ENCODE results near the gene CIRBP. TPM values are rescaled to one million over a fixed set of nuclear protein-coding genes. Genes with fewer than 3 reads are reported as not detected.

Gene CIRBP
- total RNA-seq, 1 experiment from 2014 or later: 66.6 TPM

- POLR2A ChIA-PET: interaction anchor here (0.5 to 0.6 kb wide), 2 partner anchors 183 to 638 kb away, joined by 3 to 6 read pairs; no protein-coding TSS in a partner anchor
- Histone ChIP-seq H3K36me3 (ENCODE audit: control insufficient read depth, insufficient read depth, low read length) (no peaks in the 10 kb centered on the region; the same call in 1 of the 2 replicates), H3K27ac (ENCODE audit: low read length) (peak overlapping the region; percentile 95), H3K9me3 (ENCODE audit: control insufficient read depth, insufficient read depth, low read depth, low read length) (no peaks in the 10 kb centered on the region), H3K27me3 (ENCODE audit: control insufficient read depth, insufficient read depth, low read length) (no peaks in the 10 kb centered on the region), H3K4me3 (ENCODE audit: low read depth in 2 of 2, low read length in 2 of 2) (peak overlapping the region; percentile 60 to 70), H3K4me1 (ENCODE audit: control insufficient read depth, insufficient read depth, low read length) (peaks cover 63% of the 10 kb centered on the region)
- intact Hi-C loops (cut with micrococcal nuclease; ENCODE audit: unreplicated experiment) (no loop called here), in situ Hi-C loops (cut with HindIII; ENCODE audit: low pct_unique_long_range_greater_than_20kb, low sequenced_read_pairs) (no loop called here)
- BruUV-seq (replicated peaks): no TSS peak
- CTCF ChIA-PET: interaction anchor here (1.3 kb wide), 1 partner anchor 18 kb away, joined by 4 read pairs; no protein-coding TSS in a partner anchor
- TF ChIP-seq POLR2AphosphoS5 (IDR thresholded peaks at IDR 0.05; ENCODE audit: low read depth, low read length) (peak; percentile 61), SIN3A (IDR thresholded peaks at IDR 0.05; ENCODE audit: borderline replicate concordance, insufficient read depth, low read depth, low read length) (no peak)
- ATAC-seq: 0 out of 2 replicates have a peak, but pooled peaks have one; percentile 2
- no peak for DNase-seq (ENCODE audit: low read depth, low spot score)
These were observed 7.1 kb upstream of the CIRBP start for GRCh38 chr19:1261798-1262622.

GRCh38 chr19:1262623-1263123 is 6.5 kb upstream of the CIRBP start:
- TF ChIP-seq CTCF (IDR thresholded peaks at IDR 0.05): no peak
- no peaks in the 10 kb centered on the region; the same call in 1 of the 2 replicates for H3K36me3 ChIP-seq (ENCODE audit: control insufficient read depth, insufficient read depth, low read length)
- ChIA-PET CTCF (interaction anchor here (1.3 kb wide), 1 partner anchor 18 kb away, joined by 4 read pairs; no protein-coding TSS in a partner anchor), POLR2A (interaction anchor here (0.5 to 0.6 kb wide), 2 partner anchors 184 to 637 kb away, joined by 3 to 6 read pairs; no protein-coding TSS in a partner anchor)
- H3K27ac ChIP-seq (ENCODE audit: low read length): peak overlapping the region; percentile 95
- BruUV-seq (replicated peaks): no TSS peak
- H3K9me3 ChIP-seq (ENCODE audit: control insufficient read depth, insufficient read depth, low read depth, low read length): no peaks in the 10 kb centered on the region
- no peak for ATAC-seq
- intact Hi-C loops (cut with micrococcal nuclease; ENCODE audit: unreplicated experiment) (no loop called here), in situ Hi-C loops (cut with HindIII; ENCODE audit: low pct_unique_long_range_greater_than_20kb, low sequenced_read_pairs) (no loop called here)
- DNase-seq (ENCODE audit: low read depth, low spot score): no peak
- H3K4me1 ChIP-seq (ENCODE audit: control insufficient read depth, insufficient read depth, low read length): peaks cover 57% of the 10 kb centered on the region
- no peaks in the 10 kb centered on the region for H3K27me3 ChIP-seq (ENCODE audit: control insufficient read depth, insufficient read depth, low read length)
- peak overlapping the region; percentile 60 to 70 for H3K4me3 ChIP-seq (ENCODE audit: low read depth in 2 of 2, low read length in 2 of 2)

GRCh38 chr19:1263188-1263587 is 5.9 kb upstream of the CIRBP start:
- BruUV-seq (replicated peaks): no TSS peak
- H3K4me3 ChIP-seq (ENCODE audit: low read depth in 2 of 2, low read length in 2 of 2): no peak overlapping the region
- ATAC-seq (no peak), DNase-seq (ENCODE audit: low read depth, low spot score) (no peak)
- intact Hi-C loops (cut with micrococcal nuclease; ENCODE audit: unreplicated experiment): no loop called here
- TF ChIP-seq SIN3A (IDR thresholded peaks at IDR 0.05; ENCODE audit: borderline replicate concordance, insufficient read depth, low read depth, low read length): no peak
- no peak for TF ChIP-seq TCF7L2 (IDR thresholded peaks at IDR 0.05; ENCODE audit: low read depth, low read length)
- no peak for TF ChIP-seq POLR2AphosphoS5 (IDR thresholded peaks at IDR 0.05; ENCODE audit: low read depth, low read length)
- TF ChIP-seq, protein P1, sequence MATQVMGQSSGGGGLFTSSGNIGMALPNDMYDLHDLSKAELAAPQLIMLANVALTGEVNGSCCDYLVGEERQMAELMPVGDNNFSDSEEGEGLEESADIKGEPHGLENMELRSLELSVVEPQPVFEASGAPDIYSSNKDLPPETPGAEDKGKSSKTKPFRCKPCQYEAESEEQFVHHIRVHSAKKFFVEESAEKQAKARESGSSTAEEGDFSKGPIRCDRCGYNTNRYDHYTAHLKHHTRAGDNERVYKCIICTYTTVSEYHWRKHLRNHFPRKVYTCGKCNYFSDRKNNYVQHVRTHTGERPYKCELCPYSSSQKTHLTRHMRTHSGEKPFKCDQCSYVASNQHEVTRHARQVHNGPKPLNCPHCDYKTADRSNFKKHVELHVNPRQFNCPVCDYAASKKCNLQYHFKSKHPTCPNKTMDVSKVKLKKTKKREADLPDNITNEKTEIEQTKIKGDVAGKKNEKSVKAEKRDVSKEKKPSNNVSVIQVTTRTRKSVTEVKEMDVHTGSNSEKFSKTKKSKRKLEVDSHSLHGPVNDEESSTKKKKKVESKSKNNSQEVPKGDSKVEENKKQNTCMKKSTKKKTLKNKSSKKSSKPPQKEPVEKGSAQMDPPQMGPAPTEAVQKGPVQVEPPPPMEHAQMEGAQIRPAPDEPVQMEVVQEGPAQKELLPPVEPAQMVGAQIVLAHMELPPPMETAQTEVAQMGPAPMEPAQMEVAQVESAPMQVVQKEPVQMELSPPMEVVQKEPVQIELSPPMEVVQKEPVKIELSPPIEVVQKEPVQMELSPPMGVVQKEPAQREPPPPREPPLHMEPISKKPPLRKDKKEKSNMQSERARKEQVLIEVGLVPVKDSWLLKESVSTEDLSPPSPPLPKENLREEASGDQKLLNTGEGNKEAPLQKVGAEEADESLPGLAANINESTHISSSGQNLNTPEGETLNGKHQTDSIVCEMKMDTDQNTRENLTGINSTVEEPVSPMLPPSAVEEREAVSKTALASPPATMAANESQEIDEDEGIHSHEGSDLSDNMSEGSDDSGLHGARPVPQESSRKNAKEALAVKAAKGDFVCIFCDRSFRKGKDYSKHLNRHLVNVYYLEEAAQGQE (IDR thresholded peaks at IDR 0.05; ENCODE audit: insufficient read depth in 1 of 2, low read depth in 2 of 2, low read length in 1 of 2): no peak
- TF ChIP-seq CTCF (IDR thresholded peaks at IDR 0.05): no peak
- H3K27ac ChIP-seq (ENCODE audit: low read length): peak overlapping the region; percentile 95
- H3K27me3 ChIP-seq (ENCODE audit: control insufficient read depth, insufficient read depth, low read length): no peaks in the 10 kb centered on the region
- H3K36me3 ChIP-seq (ENCODE audit: control insufficient read depth, insufficient read depth, low read length): no peaks in the 10 kb centered on the region; the same call in 1 of the 2 replicates
- in situ Hi-C loops (cut with HindIII; ENCODE audit: low pct_unique_long_range_greater_than_20kb, low sequenced_read_pairs): no loop called here
- ChIA-PET CTCF (no interaction called here), POLR2A (no interaction called here)
- no peaks in the 10 kb centered on the region for H3K9me3 ChIP-seq (ENCODE audit: control insufficient read depth, insufficient read depth, low read depth, low read length)
- peaks cover 52% of the 10 kb centered on the region for H3K4me1 ChIP-seq (ENCODE audit: control insufficient read depth, insufficient read depth, low read length)

All from Panc1 (cell line).